Mucosa of descending colon (tissue), 3 donors: ENCODE data around the gene POGZ. TPM values are rescaled to one million over a fixed set of nuclear protein-coding genes. Genes with fewer than 3 reads are reported as not detected.
A peak's percentile ranks its signal among the peaks of the same experiment; 100 is the strongest.

Experiments used
- ATAC-seq: fragments of 200-7000 bp; cut with Tn5 transposase; one replicate; pipeline ENCODE4 v1.9.1; 2020; ENCODE audit warnings: mild to moderate bottlenecking, moderate library complexity
- DNase-seq, 3 donors: peaks; one replicate each; pipeline ENCODE4 v3.0.0-alpha.2; 2020
- H3K36me3 ChIP-seq: fragments of 200-600 bp; one replicate; pipeline ENCODE4 v1.8.0; 2021; ENCODE audit warnings: low read depth, mild to moderate bottlenecking
- H3K4me1 ChIP-seq: fragments of 200-600 bp; one replicate; pipeline ENCODE4 v1.8.0; 2021; ENCODE audit warnings: low read depth, mild to moderate bottlenecking
- H3K4me3 ChIP-seq: fragments of 200-600 bp; one replicate; pipeline ENCODE4 v1.8.0; 2021; ENCODE audit warnings: mild to moderate bottlenecking
- H3K9me3 ChIP-seq: fragments of 200-600 bp; one replicate; pipeline ENCODE4 v1.8.0; 2021; ENCODE audit warnings: mild to moderate bottlenecking
- CTCF ChIP-seq: fragments of 200-600 bp; IDR thresholded peaks from one replicate; pipeline ENCODE4 v1.8.0; 2022; ENCODE audit warnings: antibody characterized with exemption, mild to moderate bottlenecking
- intact Hi-C, 2 donors: fragments of 100-400 bp; cut with DNase I in 1 of 2; cut with micrococcal nuclease in 1 of 2; formaldehyde crosslinking; loops; one replicate each; pipeline versions ENCODE4 v1.11.0 to v1.11.1; 2022; cut with DNase I, micrococcal nuclease
- total RNA-seq, 3 donors: library from RNA; stranded (reverse); fragmentation: NEBNext Ultra II Directional in 2 of 3; extraction: Animal tissue kit (Norgen Biotek cat#: 25700) in 2 of 3; gene quantifications; one replicate each; pipeline versions ENCODE4 v1.2.1 to v1.2.4, GENCODE V29; 2021 to 2023
- donor health status: DM: no; HTN: no; CAD: no; lungs with moderate emphysema.
- donor health status: DM: no; HTN: no; CAD: no.
- donor health status: DM: no; HTN: yes; CAD: no.

Gene POGZ
- total RNA-seq, 3 donors from 2014 or later: 60.4 to 106 (median 77.7) TPM

DNA sequence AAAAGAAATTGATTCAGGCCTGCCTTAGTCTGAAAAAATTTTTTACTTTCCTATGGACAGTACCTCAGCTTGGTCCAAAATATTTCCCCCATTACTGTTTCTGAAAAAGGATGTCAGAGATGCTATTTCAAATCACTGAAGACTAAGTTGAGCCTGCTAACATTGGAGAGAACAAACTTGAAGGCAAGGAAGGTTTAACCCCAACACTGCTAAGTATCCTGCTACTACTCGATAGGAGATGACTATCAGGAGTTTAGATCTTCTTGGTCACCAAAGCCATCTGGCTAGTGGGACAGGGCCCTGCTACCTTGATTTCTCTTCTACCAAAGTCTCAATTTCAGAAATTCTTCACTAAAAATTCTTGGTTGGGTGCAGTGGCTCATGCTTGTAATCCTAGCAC, 22.7 kb upstream of the POGZ start:
- intact Hi-C loops: no loop called here
- Histone ChIP-seq H3K9me3 (no peaks in the 10 kb centered on the region), H3K4me1 (no peaks in the 10 kb centered on the region), H3K4me3 (no peak overlapping the region), H3K36me3 (no peaks in the 10 kb centered on the region)
- TF ChIP-seq CTCF: no peak
- no peak for ATAC-seq
- no peak for DNase-seq

DNA sequence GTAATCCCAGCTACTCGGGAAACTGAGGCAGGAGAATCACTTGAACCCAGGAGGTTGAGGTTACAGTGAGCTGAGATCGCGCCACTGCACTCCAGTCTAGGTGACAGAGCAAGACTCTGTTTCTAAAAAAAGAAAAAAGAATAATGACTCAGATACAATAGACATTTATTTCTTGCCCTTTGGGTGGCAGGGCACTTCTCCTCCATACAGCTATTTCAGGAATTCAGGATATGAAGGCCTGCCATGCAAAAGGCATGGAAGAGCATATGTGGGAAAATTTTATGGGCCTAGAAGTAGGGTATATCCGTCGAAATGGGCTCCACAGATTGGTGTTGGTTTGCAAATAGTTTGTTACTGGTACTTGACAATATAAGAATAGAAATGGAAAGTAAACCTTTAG, 20.2 kb upstream of the POGZ start:
- no peaks in the 10 kb centered on the region for H3K36me3 ChIP-seq
- no peak for TF ChIP-seq CTCF
- H3K9me3 ChIP-seq: no peaks in the 10 kb centered on the region
- intact Hi-C loops: no loop called here
- no peak overlapping the region for H3K4me3 ChIP-seq
- H3K4me1 ChIP-seq: no peaks in the 10 kb centered on the region
- DNase-seq (no peak), ATAC-seq (peak; percentile 43)

DNA sequence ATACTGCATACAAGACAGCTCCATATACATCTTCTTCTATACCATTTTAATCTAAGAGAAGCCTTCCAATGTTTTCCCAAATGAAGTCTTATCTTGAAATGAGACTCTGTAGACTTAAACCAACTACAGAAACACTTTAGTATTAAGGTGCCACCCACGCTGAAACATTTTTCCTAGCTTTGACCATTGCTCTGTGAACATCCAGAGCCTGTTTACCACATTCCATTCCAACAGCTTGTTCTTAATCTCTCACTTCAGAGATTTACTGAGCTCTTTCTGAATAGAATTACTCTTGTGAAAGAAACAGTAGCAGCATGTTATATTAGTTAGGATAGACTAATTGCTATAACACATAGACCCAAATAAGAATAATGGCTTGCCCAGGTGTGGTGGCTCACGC, 19.6 kb upstream of the POGZ start:
- no peak for ATAC-seq

DNA sequence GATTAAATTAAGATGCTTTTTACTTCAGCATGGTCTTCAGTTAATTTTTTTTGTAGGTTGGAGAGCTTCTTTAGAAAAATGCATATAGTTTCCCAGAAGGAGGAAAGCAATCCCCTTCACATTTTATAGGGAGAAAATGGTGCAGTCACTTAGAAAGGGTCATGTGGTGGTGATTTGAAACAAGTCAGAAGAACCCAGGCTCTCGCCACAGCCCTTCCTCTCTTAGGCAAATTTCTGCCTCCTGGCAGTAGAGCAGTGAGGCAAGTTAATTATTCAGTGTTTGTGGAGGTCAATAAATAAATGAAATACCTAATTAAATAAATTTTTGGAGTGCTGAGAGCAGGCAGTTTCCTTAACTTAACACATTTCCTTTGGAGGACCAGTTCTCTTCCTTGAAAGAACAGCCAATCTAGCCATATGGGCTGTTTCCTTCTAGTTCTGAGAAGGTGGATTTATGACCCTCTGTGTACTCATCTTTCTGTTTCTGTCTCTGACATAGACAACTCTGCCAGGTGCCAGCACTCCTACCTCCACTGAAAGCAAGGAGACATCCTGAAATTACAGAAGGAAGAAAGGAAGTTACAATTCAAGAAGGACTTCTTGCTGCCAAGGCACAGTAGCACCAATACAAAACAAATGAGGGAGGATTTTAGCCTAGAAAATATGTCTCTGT, 19.0 kb upstream of the POGZ start:
- intact Hi-C loops: no loop called here
- H3K9me3 ChIP-seq: no peaks in the 10 kb centered on the region
- no peak for TF ChIP-seq CTCF
- DNase-seq (no peak), ATAC-seq (peak; percentile 71)
- no peaks in the 10 kb centered on the region for H3K36me3 ChIP-seq
- H3K4me3 ChIP-seq: no peak overlapping the region
- H3K4me1 ChIP-seq: no peaks in the 10 kb centered on the region

More for the DNA sequence above, 19.6 kb upstream of the POGZ start:
- intact Hi-C loops: no loop called here
- Histone ChIP-seq H3K36me3 (no peaks in the 10 kb centered on the region), H3K9me3 (no peaks in the 10 kb centered on the region), H3K4me3 (no peak overlapping the region), H3K4me1 (no peaks in the 10 kb centered on the region)
- no peak for TF ChIP-seq CTCF
- DNase-seq: no peak

DNA sequence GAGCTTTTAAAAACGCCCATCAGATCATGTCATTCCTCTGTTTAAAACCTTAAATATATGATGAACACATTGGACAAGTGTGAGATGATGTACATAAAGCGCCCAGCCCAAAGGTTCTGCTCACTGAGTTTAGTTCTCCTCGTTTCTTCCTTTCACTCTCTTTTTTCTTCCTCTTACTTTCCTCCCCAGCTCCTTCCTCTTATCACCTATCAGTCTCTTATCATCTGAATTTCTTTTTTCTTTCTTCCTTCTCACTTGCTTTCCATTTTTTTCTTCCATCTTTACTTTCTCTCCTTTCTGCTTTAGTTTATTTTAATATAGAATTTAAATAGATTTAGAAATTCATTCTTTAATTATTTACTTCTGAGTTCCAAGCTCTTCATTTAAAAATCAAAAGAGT, 17.8 kb upstream of the POGZ start:
- intact Hi-C loops: no loop called here
- Histone ChIP-seq H3K4me3 (no peak overlapping the region), H3K4me1 (no peaks in the 10 kb centered on the region), H3K36me3 (no peaks in the 10 kb centered on the region), H3K9me3 (no peaks in the 10 kb centered on the region)
- no peak for TF ChIP-seq CTCF
- ATAC-seq (no peak), DNase-seq (no peak)

- no peak for TF ChIP-seq CTCF
- no peak for ATAC-seq
- H3K4me1 ChIP-seq: no peaks in the 10 kb centered on the region
- no peaks in the 10 kb centered on the region for H3K9me3 ChIP-seq
- DNase-seq: no peak
- intact Hi-C loops: no loop called here
- no peaks in the 10 kb centered on the region for H3K36me3 ChIP-seq
- no peak overlapping the region for H3K4me3 ChIP-seq
Observed at GRCh38 chr1:151476083-151476482, 16.8 kb upstream of the POGZ start.
